GM12873 (cell line): ENCODE measurements around the gene ENHO.

Experiments used
- TF ChIP-seq, protein P1 (sequence below): IDR thresholded peaks from 2 replicates; pipeline ENCODE4 v1.5.1; 2012; ENCODE audit warnings: low read depth, mild to moderate bottlenecking, moderate library complexity, low read length, control low read depth; ENCODE audit not compliant: insufficient read depth; ENCODE audit errors: missing control alignments

Gene ENHO

DNA sequence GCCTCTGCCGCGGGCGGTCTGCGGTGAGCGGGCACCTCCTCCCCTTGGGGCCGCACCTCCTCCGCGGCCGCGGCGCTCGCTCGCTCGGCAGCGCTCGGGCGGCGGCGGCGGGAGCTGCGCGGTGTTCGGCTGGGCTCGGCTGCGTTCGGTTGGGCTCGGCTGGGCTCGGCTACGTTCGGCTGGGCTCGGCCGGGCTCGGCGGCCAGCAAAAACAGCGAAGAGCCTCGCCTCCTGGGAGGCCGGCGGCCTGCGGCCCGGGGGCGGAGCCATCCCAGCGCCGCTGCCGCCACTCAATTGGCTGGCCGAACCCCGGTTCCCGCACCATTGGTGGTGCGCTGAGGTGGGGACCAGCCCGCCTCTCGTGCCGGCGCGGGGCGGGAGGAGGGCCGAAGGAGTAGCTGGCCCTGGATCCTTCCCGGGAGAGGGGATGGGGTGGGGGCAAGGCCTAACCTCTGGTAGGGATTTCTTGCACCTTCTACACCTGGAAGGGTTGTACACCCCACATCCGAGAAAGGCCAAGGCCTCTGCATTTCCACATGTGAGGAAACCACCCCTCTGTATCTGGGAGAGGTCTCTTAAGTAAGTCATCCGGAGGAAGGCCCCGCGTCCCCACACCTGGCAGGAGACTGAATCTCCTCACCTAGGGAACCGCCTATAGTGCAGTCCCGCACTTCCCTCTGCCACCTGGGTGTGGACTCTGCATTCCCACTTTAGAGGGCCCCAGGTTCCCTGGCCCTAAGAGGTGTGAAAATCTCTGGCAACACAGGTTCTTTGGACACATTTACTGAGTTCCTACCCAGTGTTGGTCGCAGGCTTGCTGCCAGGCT, at the start of gene ENHO:
TSS of gene ENHO (minus strand) at position 20 of the 827 bp plus-strand sequence. CDS start 1,295 bp downstream, outside the sequence.
- TF ChIP-seq, protein P1, sequence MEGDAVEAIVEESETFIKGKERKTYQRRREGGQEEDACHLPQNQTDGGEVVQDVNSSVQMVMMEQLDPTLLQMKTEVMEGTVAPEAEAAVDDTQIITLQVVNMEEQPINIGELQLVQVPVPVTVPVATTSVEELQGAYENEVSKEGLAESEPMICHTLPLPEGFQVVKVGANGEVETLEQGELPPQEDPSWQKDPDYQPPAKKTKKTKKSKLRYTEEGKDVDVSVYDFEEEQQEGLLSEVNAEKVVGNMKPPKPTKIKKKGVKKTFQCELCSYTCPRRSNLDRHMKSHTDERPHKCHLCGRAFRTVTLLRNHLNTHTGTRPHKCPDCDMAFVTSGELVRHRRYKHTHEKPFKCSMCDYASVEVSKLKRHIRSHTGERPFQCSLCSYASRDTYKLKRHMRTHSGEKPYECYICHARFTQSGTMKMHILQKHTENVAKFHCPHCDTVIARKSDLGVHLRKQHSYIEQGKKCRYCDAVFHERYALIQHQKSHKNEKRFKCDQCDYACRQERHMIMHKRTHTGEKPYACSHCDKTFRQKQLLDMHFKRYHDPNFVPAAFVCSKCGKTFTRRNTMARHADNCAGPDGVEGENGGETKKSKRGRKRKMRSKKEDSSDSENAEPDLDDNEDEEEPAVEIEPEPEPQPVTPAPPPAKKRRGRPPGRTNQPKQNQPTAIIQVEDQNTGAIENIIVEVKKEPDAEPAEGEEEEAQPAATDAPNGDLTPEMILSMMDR, result no peak

DNA sequence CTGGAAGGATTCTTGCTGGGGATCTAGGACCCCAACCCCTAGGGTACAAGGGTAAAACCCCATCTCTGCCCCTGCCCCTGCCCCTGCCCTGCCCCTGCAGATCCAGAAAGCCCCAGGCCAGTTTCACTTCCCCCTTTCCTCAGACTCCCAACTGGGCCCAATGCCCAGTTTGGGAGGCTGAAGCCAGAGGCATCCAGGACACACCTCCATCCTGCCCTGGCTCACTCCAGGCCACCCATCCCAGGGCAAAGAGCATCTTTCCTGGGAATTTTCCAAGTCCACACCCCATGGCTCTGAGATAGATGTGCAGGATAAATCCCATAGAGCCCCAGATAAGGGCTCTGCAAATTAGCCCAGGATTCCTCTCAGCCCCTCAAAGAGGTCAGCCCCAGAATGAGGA, 49.3 kb upstream of the ENHO start:
- TF ChIP-seq, protein P1, result no peak

DNA sequence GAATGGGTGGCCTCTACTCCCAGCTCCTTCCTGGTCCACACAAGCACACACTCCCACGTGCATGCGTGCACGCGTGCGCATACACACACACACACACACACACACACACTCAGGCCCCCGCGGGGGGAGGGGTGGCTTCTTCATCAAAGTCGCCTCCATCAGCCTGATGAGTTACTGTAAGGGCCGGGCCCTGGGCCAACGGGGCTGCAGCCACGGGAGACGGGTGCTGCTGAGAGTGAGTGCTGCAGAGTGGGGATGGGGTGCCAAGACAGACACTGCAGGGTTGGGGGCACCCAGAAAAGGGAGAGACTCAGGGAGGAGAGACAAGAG, 48.7 kb upstream of the ENHO start:
- TF ChIP-seq, protein P1, result no peak

DNA sequence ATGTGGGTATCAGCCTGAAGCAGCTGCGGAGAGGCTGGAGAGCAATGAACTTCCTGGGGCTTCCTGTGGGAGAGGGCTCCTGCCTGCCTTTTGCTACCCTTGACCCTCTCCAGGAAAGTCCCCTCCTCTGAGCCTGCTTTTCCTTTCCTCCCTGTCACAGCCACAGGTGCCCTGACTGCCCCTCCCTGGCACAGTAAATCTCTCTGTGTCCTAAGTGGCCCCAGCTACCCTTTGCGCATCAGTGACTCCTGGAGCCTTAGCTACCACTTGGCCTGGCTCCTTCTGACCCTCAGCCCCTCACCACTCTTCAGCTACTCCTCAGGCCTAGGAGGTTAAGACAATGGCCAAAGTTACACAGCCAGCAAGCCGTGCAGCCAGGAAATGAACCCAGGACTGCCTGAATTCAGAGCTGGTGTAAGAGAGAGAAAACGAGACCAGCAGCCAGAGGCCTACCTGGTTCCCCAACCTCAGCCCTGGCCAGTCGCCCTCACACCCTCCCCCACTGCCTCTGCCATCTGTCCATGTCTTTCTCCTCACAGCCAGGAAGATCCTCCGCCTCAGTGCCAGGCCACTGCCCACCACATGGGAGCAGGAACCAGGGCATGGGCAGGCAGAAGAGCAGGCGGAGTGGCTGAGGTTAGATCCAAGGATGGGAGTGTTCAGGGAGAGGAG, 48.2 kb upstream of the ENHO start:
- TF ChIP-seq, protein P1, result no peak

DNA sequence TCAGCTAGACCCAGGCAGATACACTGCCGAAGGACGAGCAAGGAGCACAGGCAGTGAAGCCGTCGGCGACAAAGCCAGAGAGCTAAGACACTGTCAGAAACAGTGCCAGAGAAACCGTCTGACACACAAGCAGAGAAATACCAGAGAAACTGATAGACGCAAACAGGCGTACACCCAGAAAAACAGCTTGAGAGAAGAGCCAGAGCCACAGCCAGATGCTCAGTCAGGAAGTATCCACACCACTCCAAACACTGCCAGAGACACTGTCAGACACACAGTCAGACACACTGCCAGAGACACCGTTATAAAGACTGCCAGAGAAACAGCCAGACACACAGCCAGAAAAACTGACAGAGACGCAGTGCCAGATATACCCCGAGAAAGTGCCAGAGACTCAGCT, 47.6 kb upstream of the ENHO start:
- TF ChIP-seq, protein P1, result no peak

DNA sequence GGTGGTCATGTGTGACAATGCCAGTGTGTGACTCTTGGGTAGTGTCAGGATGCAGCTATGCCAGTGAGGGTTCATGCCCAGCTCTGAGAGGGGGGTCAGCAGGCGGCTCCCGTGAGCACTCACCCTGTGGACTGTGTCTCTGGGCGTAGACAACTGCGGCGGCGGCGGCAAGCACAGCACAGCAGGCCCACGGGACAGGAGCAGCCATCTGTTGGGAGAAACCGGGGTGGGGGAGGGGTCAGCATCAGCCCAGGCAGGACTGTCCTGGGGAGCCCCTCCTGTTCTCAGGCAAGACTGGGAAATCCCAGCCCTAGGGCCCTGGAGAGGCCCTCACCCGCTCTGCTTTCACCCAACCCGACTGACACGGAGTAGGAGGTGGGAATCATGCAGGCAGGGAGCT, 46.0 kb upstream of the ENHO start:
- TF ChIP-seq, protein P1, result no peak

DNA sequence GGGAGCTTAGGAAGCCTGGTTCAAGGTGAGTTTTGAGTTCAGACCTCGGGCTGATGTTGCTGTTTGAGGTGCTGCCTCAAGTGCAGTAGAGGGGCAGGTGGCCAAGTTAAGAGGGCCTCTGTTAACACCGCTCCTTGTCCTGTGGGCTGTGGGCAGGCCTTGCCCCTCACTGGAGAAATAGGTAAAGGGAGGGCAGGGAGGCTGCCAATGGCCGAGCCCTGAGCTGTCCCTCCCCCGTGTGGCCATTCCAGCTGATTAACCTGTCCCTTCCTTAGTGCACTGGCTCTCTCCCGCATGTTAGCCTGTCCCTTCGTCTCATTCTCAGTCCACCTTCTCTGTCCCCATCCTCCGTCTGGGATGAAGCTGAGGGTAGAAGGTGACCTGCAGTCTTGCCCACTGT, 45.3 kb upstream of the ENHO start:
- TF ChIP-seq, protein P1, result no peak
